ENCODE results near the gene TRPT1.

DNA sequence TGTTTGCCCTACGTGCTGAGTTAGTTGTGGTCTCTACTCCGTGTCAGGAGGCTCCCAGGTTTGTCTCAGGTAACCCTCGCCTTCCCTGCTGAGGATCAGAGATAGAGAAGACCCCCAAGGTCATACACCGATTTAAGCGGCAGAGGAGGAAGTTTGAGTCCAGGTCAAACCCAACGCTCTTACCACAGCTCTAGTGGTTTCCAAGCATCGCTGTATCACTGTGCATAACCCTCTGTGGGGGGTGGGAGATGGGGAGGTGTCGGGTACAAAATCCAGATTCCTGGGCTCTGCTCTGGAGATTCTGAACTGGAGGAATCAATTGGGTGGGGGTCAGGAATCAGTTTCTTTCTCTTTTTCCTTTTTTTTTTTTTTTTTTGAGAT is 5.0 kb upstream of the TRPT1 start:
- TF ChIP-seq SMC3 (conservative IDR thresholded peaks at IDR 0.05; ENCODE audit: insufficient read depth, low read depth, low read length) (no peak), NRF1 (conservative IDR thresholded peaks at IDR 0.05 in 1 of 2, IDR thresholded peaks at IDR 0.05 in 1 of 2) (no peak), JUNB (CRISPR knock-in tag; conservative IDR thresholded peaks at IDR 0.05) (no peak), ZNF274 (IDR thresholded peaks at IDR 0.05; ENCODE audit: borderline replicate concordance, low read depth, low read length) (no peak), TAF1 (IDR thresholded peaks at IDR 0.05; ENCODE audit: control insufficient read depth, extremely low read depth, insufficient read depth, low read length, severe bottlenecking) (no peak), ESRRA (IDR thresholded peaks at IDR 0.05; ENCODE audit: borderline replicate concordance, low read depth) (peak; percentile 45; the same call in 1 of the 2 replicates), ATF1 (CRISPR knock-in tag; IDR thresholded peaks at IDR 0.05) (no peak), ATF1 (tag; IDR thresholded peaks at IDR 0.05) (no peak), TBP (optimal IDR thresholded peaks at IDR 0.05; ENCODE audit: low read depth, low read length) (peak; percentile 3)
- TF ChIP-seq, protein P1, sequence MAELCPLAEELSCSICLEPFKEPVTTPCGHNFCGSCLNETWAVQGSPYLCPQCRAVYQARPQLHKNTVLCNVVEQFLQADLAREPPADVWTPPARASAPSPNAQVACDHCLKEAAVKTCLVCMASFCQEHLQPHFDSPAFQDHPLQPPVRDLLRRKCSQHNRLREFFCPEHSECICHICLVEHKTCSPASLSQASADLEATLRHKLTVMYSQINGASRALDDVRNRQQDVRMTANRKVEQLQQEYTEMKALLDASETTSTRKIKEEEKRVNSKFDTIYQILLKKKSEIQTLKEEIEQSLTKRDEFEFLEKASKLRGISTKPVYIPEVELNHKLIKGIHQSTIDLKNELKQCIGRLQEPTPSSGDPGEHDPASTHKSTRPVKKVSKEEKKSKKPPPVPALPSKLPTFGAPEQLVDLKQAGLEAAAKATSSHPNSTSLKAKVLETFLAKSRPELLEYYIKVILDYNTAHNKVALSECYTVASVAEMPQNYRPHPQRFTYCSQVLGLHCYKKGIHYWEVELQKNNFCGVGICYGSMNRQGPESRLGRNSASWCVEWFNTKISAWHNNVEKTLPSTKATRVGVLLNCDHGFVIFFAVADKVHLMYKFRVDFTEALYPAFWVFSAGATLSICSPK (IDR thresholded peaks at IDR 0.05; ENCODE audit: borderline replicate concordance): no peak
- TF ChIP-seq, protein P2, sequence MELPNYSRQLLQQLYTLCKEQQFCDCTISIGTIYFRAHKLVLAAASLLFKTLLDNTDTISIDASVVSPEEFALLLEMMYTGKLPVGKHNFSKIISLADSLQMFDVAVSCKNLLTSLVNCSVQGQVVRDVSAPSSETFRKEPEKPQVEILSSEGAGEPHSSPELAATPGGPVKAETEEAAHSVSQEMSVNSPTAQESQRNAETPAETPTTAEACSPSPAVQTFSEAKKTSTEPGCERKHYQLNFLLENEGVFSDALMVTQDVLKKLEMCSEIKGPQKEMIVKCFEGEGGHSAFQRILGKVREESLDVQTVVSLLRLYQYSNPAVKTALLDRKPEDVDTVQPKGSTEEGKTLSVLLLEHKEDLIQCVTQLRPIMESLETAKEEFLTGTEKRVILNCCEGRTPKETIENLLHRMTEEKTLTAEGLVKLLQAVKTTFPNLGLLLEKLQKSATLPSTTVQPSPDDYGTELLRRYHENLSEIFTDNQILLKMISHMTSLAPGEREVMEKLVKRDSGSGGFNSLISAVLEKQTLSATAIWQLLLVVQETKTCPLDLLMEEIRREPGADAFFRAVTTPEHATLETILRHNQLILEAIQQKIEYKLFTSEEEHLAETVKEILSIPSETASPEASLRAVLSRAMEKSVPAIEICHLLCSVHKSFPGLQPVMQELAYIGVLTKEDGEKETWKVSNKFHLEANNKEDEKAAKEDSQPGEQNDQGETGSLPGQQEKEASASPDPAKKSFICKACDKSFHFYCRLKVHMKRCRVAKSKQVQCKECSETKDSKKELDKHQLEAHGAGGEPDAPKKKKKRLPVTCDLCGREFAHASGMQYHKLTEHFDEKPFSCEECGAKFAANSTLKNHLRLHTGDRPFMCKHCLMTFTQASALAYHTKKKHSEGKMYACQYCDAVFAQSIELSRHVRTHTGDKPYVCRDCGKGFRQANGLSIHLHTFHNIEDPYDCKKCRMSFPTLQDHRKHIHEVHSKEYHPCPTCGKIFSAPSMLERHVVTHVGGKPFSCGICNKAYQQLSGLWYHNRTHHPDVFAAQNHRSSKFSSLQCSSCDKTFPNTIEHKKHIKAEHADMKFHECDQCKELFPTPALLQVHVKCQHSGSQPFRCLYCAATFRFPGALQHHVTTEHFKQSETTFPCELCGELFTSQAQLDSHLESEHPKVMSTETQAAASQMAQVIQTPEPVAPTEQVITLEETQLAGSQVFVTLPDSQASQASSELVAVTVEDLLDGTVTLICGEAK (IDR thresholded peaks at IDR 0.05): no peak
- TF ChIP-seq, protein P2 (CRISPR knock-in tag; IDR thresholded peaks at IDR 0.05): no peak
